GM19023 (cell line): ENCODE measurements around the gene SCG5.

Source experiments
- ATAC-seq: cut with Tn5 transposase; IDR thresholded peaks from one replicate; pipeline ENCODE4 v1.9.1; 2021; ENCODE audit warnings: mild to moderate bottlenecking, moderate library complexity; ENCODE audit not compliant: unreplicated experiment

The SCG5 gene

GRCh38 chr15:32690941-32691688, 49.6 kb downstream of the SCG5 start:
- no peak for ATAC-seq

DNA sequence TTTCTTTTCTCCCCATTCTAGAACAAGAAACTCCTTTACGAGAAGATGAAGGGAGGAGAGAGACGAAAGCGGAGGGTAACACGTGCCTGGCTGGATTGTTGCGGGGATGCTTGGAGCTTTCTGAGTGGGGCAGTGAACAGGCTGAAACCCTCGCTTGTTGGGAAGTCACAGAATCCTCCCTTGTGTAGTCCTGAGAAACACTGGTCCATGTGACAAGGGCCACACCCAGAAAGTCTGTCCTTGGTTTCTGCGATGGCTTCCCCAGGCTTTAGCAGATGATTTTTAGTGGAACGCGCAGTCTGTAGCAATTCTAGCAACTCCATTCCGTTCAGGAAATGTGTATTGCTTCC, 50.2 kb downstream of the SCG5 start:
- ATAC-seq, result no peak

GRCh38 chr15:32692286-32692685, 50.8 kb downstream of the SCG5 start:
- ATAC-seq, result no peak

DNA sequence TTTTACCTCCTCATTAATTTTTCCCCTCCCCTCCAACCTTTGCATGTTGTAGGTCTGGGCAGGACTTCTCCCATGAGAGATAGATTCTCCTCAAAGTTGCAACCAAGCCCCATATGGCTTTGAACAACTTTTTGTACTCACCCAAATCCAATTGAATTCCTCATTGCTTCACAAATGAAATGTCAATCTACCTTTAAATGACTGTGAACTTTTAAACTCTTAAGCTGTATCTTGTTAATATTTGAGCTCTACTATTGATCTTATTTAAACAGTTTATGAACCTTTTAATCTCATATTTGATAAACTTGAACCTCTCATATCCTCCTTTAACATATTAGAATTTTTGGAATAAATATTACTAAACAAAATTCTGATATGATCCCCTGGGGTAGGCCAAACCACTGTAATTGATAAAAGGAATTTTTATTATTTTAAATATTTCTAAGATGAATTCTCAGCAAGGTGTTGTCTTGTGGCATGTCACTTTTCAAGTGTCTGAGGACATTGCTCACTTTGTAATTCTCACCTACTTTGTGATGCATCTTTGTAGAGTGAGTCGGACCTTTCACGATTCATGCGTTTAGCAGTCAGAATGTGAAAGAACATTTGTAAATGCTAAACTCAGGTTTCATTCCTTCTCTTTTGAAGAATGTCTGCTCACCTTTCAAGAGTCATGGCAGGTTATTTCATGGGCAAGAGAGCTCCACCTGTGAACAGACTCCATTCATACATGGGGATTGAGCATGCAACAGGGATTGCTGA, 52.9 kb downstream of the SCG5 start:
- no peak for ATAC-seq

- no peak for ATAC-seq
Measured at GRCh38 chr15:32698773-32699390, 57.4 kb downstream of the SCG5 start.

DNA sequence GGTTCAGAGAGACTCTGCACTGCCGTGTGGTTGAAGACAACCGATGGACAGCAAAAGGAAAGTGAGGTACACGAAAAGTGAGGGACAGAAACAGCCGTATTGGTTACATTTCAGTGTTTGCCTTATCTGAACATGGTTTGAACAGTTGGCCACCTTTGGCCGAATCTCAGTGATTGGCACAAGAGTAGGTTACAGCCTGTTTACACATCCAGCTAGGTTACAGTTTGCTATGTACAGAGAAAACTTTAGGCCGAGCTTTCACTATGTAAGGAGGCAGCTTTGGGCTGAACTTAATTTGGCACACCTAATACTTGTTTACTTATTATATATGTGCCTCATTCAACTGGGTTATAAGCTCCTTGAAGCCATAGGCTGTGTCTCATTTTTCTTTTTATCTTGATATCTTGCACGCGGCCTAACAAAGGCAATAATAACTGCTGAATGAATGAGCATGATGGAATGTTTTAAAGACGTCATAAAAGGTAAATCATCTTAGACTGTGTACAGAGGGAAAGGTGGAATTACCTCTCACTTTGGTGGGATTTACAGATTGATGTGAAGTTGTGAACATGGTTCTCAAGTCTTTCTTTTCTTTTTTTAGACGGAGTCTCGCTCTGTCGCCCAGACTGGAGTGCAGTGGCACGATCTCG, 59.1 kb downstream of the SCG5 start:
- ATAC-seq, result no peak

- no peak for ATAC-seq
Measured at GRCh38 chr15:32701863-32702262, 60.4 kb downstream of the SCG5 start.

- no peak for ATAC-seq
Measured at GRCh38 chr15:32704395-32704981, 63.0 kb downstream of the SCG5 start.

GRCh38 chr15:32705446-32705845, 63.9 kb downstream of the SCG5 start:
- ATAC-seq, result no peak

GRCh38 chr15:32706704-32707103, 65.2 kb downstream of the SCG5 start:
- ATAC-seq, result no peak

DNA sequence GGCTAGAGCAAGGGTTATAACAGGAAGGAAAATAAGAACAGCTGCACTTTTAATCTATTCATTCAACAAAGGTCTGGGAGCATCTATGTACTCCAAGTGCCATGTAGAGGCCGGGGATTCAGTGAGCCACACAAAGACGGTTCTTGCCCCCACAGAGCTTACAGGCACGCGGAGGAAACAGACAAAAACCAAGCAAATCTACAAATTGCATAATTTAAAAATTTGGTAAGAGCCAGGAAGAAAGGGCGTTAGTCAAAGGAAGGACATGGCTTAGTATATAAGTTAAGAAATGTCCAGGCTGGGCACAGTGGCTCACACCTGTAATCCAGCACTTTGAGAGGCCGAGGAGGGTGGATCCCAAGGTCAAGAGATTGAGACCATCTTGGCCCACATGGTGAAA, 65.9 kb downstream of the SCG5 start:
- no peak for ATAC-seq

GRCh38 chr15:32709295-32710033, 68.0 kb downstream of the SCG5 start:
- ATAC-seq, result no peak

DNA sequence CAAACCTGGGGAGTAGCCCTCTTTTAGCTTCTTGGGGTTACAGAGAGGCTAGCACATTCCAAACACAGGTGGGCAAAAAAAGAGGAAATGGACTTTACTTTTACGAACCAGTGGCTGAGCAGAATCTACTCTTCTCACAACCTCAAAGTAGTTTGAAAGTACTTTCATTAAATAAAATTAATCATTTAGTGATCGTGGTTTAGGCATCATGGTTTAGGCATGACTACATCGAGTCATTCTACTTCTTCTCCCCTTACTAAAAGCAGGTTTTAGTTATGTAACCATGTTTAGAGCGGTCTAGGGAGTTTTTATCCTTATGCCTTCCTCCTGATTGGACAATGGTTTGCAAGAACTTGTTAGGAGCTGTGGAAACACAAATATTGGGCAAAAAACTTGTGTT, 73.8 kb downstream of the SCG5 start:
- ATAC-seq, result no peak

DNA sequence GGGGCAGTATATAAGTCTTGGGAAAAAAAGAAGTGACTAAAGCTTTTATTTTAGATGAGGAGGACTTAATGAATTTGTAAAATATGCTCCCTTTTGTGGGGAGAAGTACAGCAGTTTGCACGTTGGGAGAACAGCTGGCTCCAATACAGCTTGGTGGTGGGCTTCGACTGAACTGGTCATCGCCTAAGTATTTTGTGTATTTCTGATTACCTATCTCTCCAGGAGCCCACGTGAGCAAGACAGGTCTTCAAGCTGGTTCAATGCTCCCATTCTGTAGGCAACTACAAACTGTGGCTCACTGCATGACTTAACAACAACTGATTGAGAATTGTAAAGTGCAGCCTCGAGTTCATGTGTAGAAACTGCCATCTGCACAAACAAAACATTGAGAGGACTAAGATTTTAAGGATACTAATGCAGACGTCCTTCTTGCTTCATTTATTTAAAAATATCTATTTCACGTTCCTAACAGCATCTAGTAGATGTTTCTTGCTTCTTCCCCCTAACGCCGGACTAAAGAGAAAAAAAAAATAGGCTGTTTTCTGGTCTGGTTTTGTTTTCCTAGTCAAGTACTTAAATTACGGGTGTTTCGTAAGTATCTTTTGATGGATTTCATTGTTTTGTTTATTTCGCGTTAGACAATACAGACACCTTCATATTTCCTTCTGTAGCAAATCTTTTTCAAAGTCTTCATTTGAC, 74.9 kb downstream of the SCG5 start:
- ATAC-seq, result no peak

- ATAC-seq, result no peak
Measured at GRCh38 chr15:32716915-32717425, 75.5 kb downstream of the SCG5 start.

DNA sequence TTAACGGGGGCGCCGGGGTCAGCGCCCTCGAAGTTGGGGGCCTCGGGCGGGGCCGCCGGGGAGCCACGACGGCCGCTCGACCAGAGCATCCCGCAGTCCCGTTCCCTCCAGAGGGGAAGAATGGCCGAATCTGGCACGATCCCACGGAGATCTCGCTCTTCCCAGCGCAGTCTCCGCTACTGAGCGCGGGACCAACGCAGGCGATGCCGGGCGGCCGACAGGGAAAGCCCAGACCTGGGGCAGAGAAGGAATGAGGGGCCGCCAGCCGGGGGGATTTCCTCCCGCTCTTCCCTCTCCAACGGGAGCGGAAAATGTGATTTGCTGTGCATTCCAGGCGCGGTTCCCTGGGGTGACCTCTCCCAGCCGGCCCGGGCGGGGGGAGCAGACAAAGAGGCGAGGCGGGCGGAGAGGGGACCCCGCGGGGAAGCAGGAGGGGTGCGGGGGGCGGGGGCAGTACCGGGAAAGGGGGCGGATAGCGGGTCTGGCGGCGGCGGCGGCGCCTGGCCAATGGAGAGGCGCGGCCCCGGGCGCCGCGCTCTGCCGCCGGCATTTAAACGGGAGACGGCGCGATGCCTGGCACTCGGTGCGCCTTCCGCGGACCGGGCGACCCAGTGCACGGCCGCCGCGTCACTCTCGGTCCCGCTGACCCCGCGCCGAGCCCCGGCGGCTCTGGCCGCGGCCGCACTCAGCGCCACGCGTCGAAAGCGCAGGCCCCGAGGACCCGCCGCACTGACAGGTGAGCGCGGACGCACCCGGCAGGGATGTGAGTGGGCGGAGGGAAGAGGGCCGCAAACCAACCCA, 76.1 kb downstream of the SCG5 start, which contains the start of gene GREM1:
TSS of gene GREM1 (plus strand) at position 579 of the 801 bp plus-strand sequence. CDS start 12,687 bp downstream, outside the sequence.
- no peak for ATAC-seq

- no peak for ATAC-seq
Measured at GRCh38 chr15:32718227-32718820, 76.8 kb downstream of the SCG5 start.
